OCI-LY7 (cell line): ENCODE data around the gene MSANTD1. TPM values are rescaled to one million over a fixed set of nuclear protein-coding genes. Genes with fewer than 3 reads are reported as not detected.

Source experiments
- BruUV-seq: library from RNA; stranded (reverse); fragments of 400-500 nt; replicated peaks from 2 replicates; lab custom pipeline; 2021; lab: Mats Ljungman, UMichigan
- CTCF ChIA-PET: fragments of 300-600 bp; sonication (Branson Sonifier 250); formaldehyde crosslinking; loops from one replicate; lab custom pipeline; 2022; ENCODE audit warnings: antibody characterized with exemption; ENCODE audit not compliant: unreplicated experiment; lab: Charles Lee
- POLR2A ChIA-PET: fragments of 300-600 bp; sonication (Branson Sonifier 250); formaldehyde crosslinking; loops from one replicate; lab custom pipeline; 2022; ENCODE audit warnings: antibody characterized with exemption; lab: Charles Lee
- DNase-seq: peaks from one replicate; pipeline ENCODE4 v3.0.0-alpha.2; 2015; ENCODE audit warnings: low spot score
- H2AFZ ChIP-seq: fragments of 200-600 bp; sonication (generic), shearing (Covaris generic); 2 replicates; pipeline ENCODE4 v1.6.1; 2014; ENCODE audit warnings: mild to moderate bottlenecking, antibody characterized with exemption, low read length, moderate library complexity
- H3K27ac ChIP-seq: fragments of 200-600 bp; sonication (generic); 2 replicates; pipeline ENCODE4 v1.5.1; 2014; ENCODE audit warnings: mixed run types, low read depth, mild to moderate bottlenecking, moderate library complexity, low read length, inconsistent platforms; ENCODE audit not compliant: poor library complexity, severe bottlenecking
- H3K36me3 ChIP-seq: fragments of 200-600 bp; sonication (generic); 2 replicates; pipeline ENCODE4 v1.6.1; 2014; ENCODE audit warnings: mild to moderate bottlenecking, antibody characterized with exemption, low read length, moderate library complexity, mixed read lengths; ENCODE audit not compliant: insufficient read depth
- H3K4me1 ChIP-seq: fragments of 200-600 bp; sonication (generic); 2 replicates; pipeline ENCODE4 v1.5.1; 2014; ENCODE audit warnings: mild to moderate bottlenecking, low read length; ENCODE audit not compliant: insufficient read depth, poor library complexity, severe bottlenecking
- H3K4me2 ChIP-seq: fragments of 200-600 bp; sonication (generic); 2 replicates; pipeline ENCODE4 v1.6.1; 2014; ENCODE audit warnings: mild to moderate bottlenecking, low read length
- H3K4me3 ChIP-seq: fragments of 200-600 bp; sonication (generic); 2 replicates; pipeline ENCODE4 v1.5.1; 2014; ENCODE audit warnings: mild to moderate bottlenecking, low read depth, low read length; ENCODE audit not compliant: poor library complexity, severe bottlenecking
- H3K79me2 ChIP-seq: fragments of 200-600 bp; sonication (generic); 2 replicates; pipeline ENCODE4 v1.6.1; 2016; ENCODE audit warnings: low read depth, mild to moderate bottlenecking, low read length, moderate library complexity, mixed read lengths; ENCODE audit not compliant: insufficient read depth
- H3K9me2 ChIP-seq: fragments of 200-600 bp; sonication (generic); 2 replicates; pipeline ENCODE4 v1.6.1; 2016; ENCODE audit warnings: mild to moderate bottlenecking, low read length, mixed read lengths; ENCODE audit not compliant: insufficient read depth
- H3K9me3 ChIP-seq: fragments of 200-600 bp; sonication (generic); 2 replicates; pipeline ENCODE4 v1.6.1; 2014; ENCODE audit warnings: mild to moderate bottlenecking, mixed run types, low read length, mixed read lengths
- H4K20me1 ChIP-seq: fragments of 200-600 bp; sonication (generic); 2 replicates; pipeline ENCODE4 v1.6.1; 2014; ENCODE audit warnings: mild to moderate bottlenecking, antibody characterized with exemption, low read length, moderate library complexity, mixed read lengths; ENCODE audit not compliant: insufficient read depth
- EZH2phosphoT487 ChIP-seq: fragments of 200-600 bp; sonication (generic); IDR thresholded peaks from 2 replicates; pipeline ENCODE4 v1.6.1; 2018; ENCODE audit warnings: low read depth, borderline replicate concordance, mild to moderate bottlenecking, mixed run types, antibody characterized with exemption, low read length, moderate library complexity, mixed read lengths
- intact Hi-C: fragments of 100-400 bp; cut with micrococcal nuclease; formaldehyde crosslinking; loops from one replicate; pipeline ENCODE4 v1.10.0; 2022; ENCODE audit not compliant: unreplicated experiment
- total RNA-seq, 2 experiments: library from RNA; depleted of rRNA in 1 of 2; stranded (reverse); fragments of >200 nt in 1 of 2; shearing (Covaris generic) in 1 of 2; gene quantifications; 2 replicates each; pipeline ENCODE4 v1.2.3, GENCODE V29; 2014 to 2022
- TF ChIP-seq, protein P1 (sequence below): fragments of 200-600 bp; sonication (generic); conservative IDR thresholded peaks from 2 replicates; pipeline ENCODE4 v1.5.1; 2014; ENCODE audit warnings: mild to moderate bottlenecking, antibody characterized with exemption, low read length, moderate library complexity, mixed read lengths

Gene MSANTD1
- total RNA-seq, 2 experiments from 2014 or later: 0.13 to 1.0 TPM

DNA sequence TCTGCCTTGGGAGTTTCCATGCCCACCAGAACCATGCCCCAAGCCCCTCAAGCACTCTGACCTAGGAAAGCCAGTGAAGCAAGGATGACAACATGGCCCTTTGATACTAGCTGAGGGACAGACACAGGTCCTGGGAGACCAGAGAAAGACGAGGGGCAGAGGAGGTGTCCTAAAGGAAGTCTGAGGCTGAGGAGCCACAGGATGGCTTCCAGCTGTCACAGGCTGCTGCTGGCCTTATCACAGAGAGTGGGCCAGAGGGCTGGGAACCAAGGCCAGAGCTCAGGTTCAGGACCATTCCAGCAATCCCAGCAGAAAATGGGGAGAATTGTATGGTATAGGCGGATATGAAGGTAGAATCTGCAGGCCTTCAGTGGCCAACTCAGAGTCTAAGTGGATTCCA, 31.7 kb upstream of the MSANTD1 start:
- no TSS peak for BruUV-seq
- Histone ChIP-seq H3K79me2 (no peaks in the 10 kb centered on the region), H3K4me3 (no peak overlapping the region), H3K9me3 (no peaks in the 10 kb centered on the region), H3K4me1 (no peaks in the 10 kb centered on the region), H4K20me1 (no peaks in the 10 kb centered on the region), H3K27ac (no peak overlapping the region), H3K4me2 (no peak overlapping the region), H3K36me3 (peaks cover 93% of the 10 kb centered on the region), H2AFZ (no peak overlapping the region), H3K9me2 (no peaks in the 10 kb centered on the region)
- ChIA-PET POLR2A (no interaction called here), CTCF (no interaction called here)
- TF ChIP-seq EZH2phosphoT487: no peak
- TF ChIP-seq, protein P1, sequence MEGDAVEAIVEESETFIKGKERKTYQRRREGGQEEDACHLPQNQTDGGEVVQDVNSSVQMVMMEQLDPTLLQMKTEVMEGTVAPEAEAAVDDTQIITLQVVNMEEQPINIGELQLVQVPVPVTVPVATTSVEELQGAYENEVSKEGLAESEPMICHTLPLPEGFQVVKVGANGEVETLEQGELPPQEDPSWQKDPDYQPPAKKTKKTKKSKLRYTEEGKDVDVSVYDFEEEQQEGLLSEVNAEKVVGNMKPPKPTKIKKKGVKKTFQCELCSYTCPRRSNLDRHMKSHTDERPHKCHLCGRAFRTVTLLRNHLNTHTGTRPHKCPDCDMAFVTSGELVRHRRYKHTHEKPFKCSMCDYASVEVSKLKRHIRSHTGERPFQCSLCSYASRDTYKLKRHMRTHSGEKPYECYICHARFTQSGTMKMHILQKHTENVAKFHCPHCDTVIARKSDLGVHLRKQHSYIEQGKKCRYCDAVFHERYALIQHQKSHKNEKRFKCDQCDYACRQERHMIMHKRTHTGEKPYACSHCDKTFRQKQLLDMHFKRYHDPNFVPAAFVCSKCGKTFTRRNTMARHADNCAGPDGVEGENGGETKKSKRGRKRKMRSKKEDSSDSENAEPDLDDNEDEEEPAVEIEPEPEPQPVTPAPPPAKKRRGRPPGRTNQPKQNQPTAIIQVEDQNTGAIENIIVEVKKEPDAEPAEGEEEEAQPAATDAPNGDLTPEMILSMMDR: no peak
- no peak for DNase-seq
- intact Hi-C loops: no loop called here

DNA sequence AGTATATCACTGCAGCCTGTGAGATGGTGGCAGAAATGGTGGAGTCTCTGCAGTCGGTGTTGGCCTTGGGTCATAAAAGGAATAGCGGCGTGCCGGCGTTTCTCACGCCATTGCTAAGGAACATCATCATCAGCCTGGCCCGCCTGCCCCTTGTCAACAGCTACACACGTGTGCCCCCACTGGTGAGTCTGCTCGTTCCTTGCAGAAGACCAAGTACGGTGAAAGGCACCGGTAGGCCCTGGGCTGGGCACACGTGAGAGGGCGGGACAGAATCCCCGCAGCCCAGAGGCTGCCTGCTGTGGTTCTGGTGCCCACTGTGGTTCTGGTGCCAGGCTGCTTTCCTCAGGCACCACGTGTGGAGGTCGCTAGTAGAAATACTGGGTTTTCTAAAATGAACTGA, 31.2 kb upstream of the MSANTD1 start:
- ChIA-PET CTCF (no interaction called here), POLR2A (interaction anchor here (0.7 kb wide), 2 partner anchors 1022 to 1768 kb away, joined by 3 read pairs; no protein-coding TSS in a partner anchor)
- TF ChIP-seq, protein P1: no peak
- no peak for TF ChIP-seq EZH2phosphoT487
- Histone ChIP-seq H3K9me3 (no peaks in the 10 kb centered on the region), H3K4me1 (no peaks in the 10 kb centered on the region), H4K20me1 (no peaks in the 10 kb centered on the region), H2AFZ (no peak overlapping the region), H3K27ac (no peak overlapping the region), H3K4me3 (no peak overlapping the region), H3K79me2 (no peaks in the 10 kb centered on the region), H3K4me2 (no peak overlapping the region), H3K36me3 (peaks cover 93% of the 10 kb centered on the region), H3K9me2 (no peaks in the 10 kb centered on the region)
- intact Hi-C loops: no loop called here
- BruUV-seq: no TSS peak
- DNase-seq: no peak

DNA sequence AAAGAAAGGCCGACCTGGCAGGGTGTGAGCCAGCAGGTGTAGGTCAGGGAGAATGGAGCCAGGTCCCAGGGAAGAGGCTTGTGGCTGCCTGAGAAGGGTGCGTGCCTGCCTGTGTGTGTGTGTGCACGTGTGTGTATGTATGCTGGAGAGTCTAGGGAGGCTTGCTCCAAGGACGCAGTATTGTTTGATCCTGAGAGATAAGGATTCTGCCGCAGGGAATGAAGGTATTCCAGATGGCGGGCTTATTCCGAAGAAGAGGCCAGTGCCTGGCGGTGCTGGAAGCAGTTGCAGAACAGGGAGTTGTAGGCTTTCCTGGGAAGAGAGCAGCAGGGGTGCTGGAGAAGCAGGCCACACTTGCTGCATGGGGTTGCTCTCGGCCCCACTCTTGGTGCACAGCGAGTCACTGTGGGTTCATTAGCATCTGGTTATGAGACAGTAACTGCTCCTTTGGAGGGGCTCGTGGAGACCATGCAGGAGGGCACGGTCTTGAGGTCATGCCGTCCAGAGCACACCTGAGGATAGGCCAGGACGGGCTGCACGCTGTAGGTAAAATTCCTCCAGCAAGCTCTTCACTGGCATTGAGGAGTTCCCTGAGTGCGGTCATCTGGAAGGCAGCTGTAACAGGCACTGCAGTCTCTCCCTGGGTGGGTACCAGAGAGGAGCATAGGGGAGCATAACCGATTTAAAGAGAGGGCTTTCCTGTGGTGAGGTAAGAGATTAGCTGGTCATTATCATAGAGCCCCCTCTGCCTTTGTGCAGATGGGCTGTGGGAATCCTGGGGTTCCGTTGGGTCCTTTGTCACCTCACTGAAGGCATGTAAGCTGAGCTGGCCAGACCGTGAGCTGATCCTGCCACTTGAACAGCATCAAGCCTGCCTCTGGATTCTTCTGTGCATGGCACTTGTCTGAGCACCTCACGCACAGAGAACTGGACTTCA, 29.9 kb upstream of the MSANTD1 start:
- no TSS peak for BruUV-seq
- H3K79me2 ChIP-seq: no peaks in the 10 kb centered on the region
- no peaks in the 10 kb centered on the region for H3K9me2 ChIP-seq
- intact Hi-C loops: no loop called here
- no peaks in the 10 kb centered on the region for H3K9me3 ChIP-seq
- no peak overlapping the region for H3K4me2 ChIP-seq
- no peaks in the 10 kb centered on the region for H4K20me1 ChIP-seq
- no peak for DNase-seq
- no peak overlapping the region for H2AFZ ChIP-seq
- H3K4me3 ChIP-seq: no peak overlapping the region
- H3K4me1 ChIP-seq: no peaks in the 10 kb centered on the region
- POLR2A ChIA-PET: no interaction called here
- CTCF ChIA-PET: interaction anchor here (0.5 kb wide), 1 partner anchor 244 kb away, joined by 3 read pairs; no protein-coding TSS in a partner anchor
- TF ChIP-seq, protein P1: no peak
- no peak for TF ChIP-seq EZH2phosphoT487
- peaks cover 93% of the 10 kb centered on the region for H3K36me3 ChIP-seq
- H3K27ac ChIP-seq: no peak overlapping the region
